ENCODE results near the gene PPIG. TPM values are rescaled to one million over a fixed set of nuclear protein-coding genes. Genes with fewer than 3 reads are reported as not detected.

PPIG gene
- total RNA-seq, 1 experiment from 2014 or later = 66.2 TPM

GRCh38 chr2:169683054-169683424 lies 98.9 kb downstream of the PPIG start:
- peaks cover 1 to 3% (median 3%) of the 10 kb centered on the region in 3 experiments; a peak in 4 of 7 replicates for H3K36me3 Mint-ChIP-seq (ENCODE audit: insufficient read depth in 1 of 3, low read depth in 3 of 3)
- Histone ChIP-seq H3K14ac (ENCODE audit: insufficient read depth, low read length) (no peak overlapping the region), H2BK15ac (ENCODE audit: low read depth, low read length) (no peak overlapping the region), H3T11ph (ENCODE audit: low read length) (no peak overlapping the region), H3K9ac (ENCODE audit: extremely low read depth, insufficient read length, low read length) (no peak overlapping the region), H3K56ac (ENCODE audit: insufficient read length, low read depth, low read length) (no peak overlapping the region), H3K79me1 (ENCODE audit: insufficient read depth, low read depth, low read length, poor library complexity, severe bottlenecking) (no peaks in the 10 kb centered on the region), H3K18ac (ENCODE audit: insufficient read length, low read depth, low read length) (no peak overlapping the region), H3K23me2 (ENCODE audit: insufficient read length, low read depth, low read length, poor library complexity, severe bottlenecking) (no peaks in the 10 kb centered on the region), H3K4me1 (ENCODE audit: insufficient read depth, low read length) (peaks cover 5% of the 10 kb centered on the region; the same call in 1 of the 2 replicates), H2BK20ac (ENCODE audit: low read depth, low read length, poor library complexity, severe bottlenecking) (no peak overlapping the region), H4K20me1 (ENCODE audit: control insufficient read depth, insufficient read depth, insufficient read length) (no peaks in the 10 kb centered on the region), H3K27ac (ENCODE audit: insufficient read length, low read depth, low read length) (no peak overlapping the region), H4K8ac (replicated peaks; ENCODE audit: insufficient read length, low read depth, low read length) (no peak overlapping the region), H2AK5ac (ENCODE audit: insufficient read length, low read length) (no peak overlapping the region), H2AFZ (ENCODE audit: low read length) (no peak overlapping the region), H2BK5ac (ENCODE audit: insufficient read length, low read length) (no peak overlapping the region), H2BK120ac (ENCODE audit: low read depth, low read length, poor library complexity, severe bottlenecking) (no peak overlapping the region), H2BK12ac (ENCODE audit: insufficient read length, low read depth, low read length) (no peak overlapping the region), H3K79me2 (ENCODE audit: insufficient read depth, low read length) (no peaks in the 10 kb centered on the region), H3K4me2 (ENCODE audit: insufficient read depth, insufficient read length, low read length) (no peak overlapping the region), H4K91ac (ENCODE audit: insufficient read length, low read depth, low read length) (no peak overlapping the region), H3K23ac (ENCODE audit: insufficient read length, low read depth, low read length) (no peak overlapping the region), H4K5ac (ENCODE audit: insufficient read length, low read depth, low read length) (no peak overlapping the region), H3K27me3 (ENCODE audit: insufficient read depth, low read length) (no peaks in the 10 kb centered on the region), H3K4ac (ENCODE audit: low read depth, low read length) (no peak overlapping the region), H3K9me3 (ENCODE audit: control insufficient read depth, low read depth, low read length) (no peaks in the 10 kb centered on the region)
- H3K27ac Mint-ChIP-seq = no peak overlapping the region
- H3K4me3 Mint-ChIP-seq = no peak overlapping the region
- no peak for DNase-seq
- no CpG with 5 or more reads among the region's 3 CpGs for WGBS (ENCODE audit: extremely low coverage, insufficient read length, low lambda C conversion rate)
- peaks cover 2 to 13% of the 10 kb centered on the region in 2 experiments; a peak in 3 of 5 replicates for H3K9me3 Mint-ChIP-seq
- peaks cover 3% of the 10 kb centered on the region; the same call in 1 of the 2 replicates for H3K27me3 Mint-ChIP-seq (ENCODE audit: low read depth)
- peaks cover 13 to 21% of the 10 kb centered on the region in 2 experiments for H3K4me1 Mint-ChIP-seq
- TF ChIP-seq CTCF (conservative IDR thresholded peaks at IDR 0.05) = no peak
